ENCODE results near the gene GUCY2D.
A peak's percentile ranks its signal among the peaks of the same experiment; 100 is the strongest.

GUCY2D gene

GRCh38 chr17:7977039-7977438, 25.4 kb upstream of the GUCY2D start:
- Histone ChIP-seq H3K27ac (no peak overlapping the region), H3K9me3 (ENCODE audit: severe bottlenecking) (peaks cover 16% of the 10 kb centered on the region), H3K27me3 (ENCODE audit: insufficient read depth, low read depth, severe bottlenecking) (no peaks in the 10 kb centered on the region), H3K4me3 (ENCODE audit: low read depth, low read length) (no peak overlapping the region), H3K36me3 (no peaks in the 10 kb centered on the region)
- DNase-seq = no peak
- TF ChIP-seq CTCF (IDR thresholded peaks at IDR 0.05; ENCODE audit: low read depth, low read length) = no peak

DNA sequence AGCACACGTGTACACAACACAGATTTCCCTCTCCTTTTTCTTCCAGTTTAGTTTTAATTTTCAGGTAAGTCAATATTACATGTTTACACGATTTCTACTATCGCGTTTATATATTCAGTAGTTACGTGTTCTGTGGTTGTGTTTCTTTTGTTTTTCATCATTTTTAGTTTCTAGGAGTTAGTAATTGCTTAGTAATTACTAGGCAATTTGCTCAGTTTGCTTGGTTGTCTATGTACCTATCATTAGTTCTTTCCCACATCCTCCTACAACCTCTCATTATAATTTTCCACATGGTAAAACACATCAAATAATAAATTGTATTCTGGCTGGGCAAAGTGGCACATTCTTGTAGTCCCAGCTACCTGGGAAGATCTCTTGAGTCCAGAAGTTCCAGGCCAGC, 24.6 kb upstream of the GUCY2D start:
- H3K4me3 ChIP-seq (ENCODE audit: low read depth, low read length) = no peak overlapping the region
- no peaks in the 10 kb centered on the region for H3K36me3 ChIP-seq
- peaks cover 16% of the 10 kb centered on the region for H3K9me3 ChIP-seq (ENCODE audit: severe bottlenecking)
- H3K27me3 ChIP-seq (ENCODE audit: insufficient read depth, low read depth, severe bottlenecking) = no peaks in the 10 kb centered on the region
- no peak for TF ChIP-seq CTCF (IDR thresholded peaks at IDR 0.05; ENCODE audit: low read depth, low read length)
- no peak for DNase-seq
- no peak overlapping the region for H3K27ac ChIP-seq

- H3K27ac ChIP-seq = no peak overlapping the region
- H3K4me3 ChIP-seq (ENCODE audit: low read depth, low read length) = no peak overlapping the region
- H3K27me3 ChIP-seq (ENCODE audit: insufficient read depth, low read depth, severe bottlenecking) = no peaks in the 10 kb centered on the region
- H3K9me3 ChIP-seq (ENCODE audit: severe bottlenecking) = no peaks in the 10 kb centered on the region
- H3K36me3 ChIP-seq = no peaks in the 10 kb centered on the region
- no peak for DNase-seq
- TF ChIP-seq CTCF (IDR thresholded peaks at IDR 0.05; ENCODE audit: low read depth, low read length) = no peak
Measured at GRCh38 chr17:7982173-7982572, 20.2 kb upstream of the GUCY2D start.

DNA sequence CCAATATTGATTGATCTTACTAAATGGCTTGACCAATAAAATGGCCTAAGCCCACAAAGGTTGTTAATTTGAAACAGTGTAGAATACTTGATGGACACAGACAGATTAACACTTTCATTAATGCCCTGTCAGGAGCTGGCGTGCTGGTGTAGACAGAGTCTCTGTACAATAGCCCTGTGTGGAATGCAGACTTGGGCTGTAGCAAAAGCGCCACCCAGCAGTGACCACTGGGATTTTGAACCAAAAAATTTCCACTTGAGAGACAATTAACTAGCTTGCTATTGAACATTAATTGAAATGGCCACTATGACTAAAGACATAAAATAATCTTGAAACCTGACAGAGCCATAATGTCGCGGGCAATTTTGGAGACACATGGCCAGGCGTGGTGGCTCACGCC, 19.7 kb upstream of the GUCY2D start:
- Histone ChIP-seq H3K27me3 (ENCODE audit: insufficient read depth, low read depth, severe bottlenecking) (no peaks in the 10 kb centered on the region), H3K27ac (no peak overlapping the region), H3K36me3 (no peaks in the 10 kb centered on the region), H3K9me3 (ENCODE audit: severe bottlenecking) (no peaks in the 10 kb centered on the region), H3K4me3 (ENCODE audit: low read depth, low read length) (no peak overlapping the region)
- TF ChIP-seq CTCF (IDR thresholded peaks at IDR 0.05; ENCODE audit: low read depth, low read length) = peak; percentile 20; the same call in 1 of the 2 replicates
- DNase-seq = peak; percentile 20

DNA sequence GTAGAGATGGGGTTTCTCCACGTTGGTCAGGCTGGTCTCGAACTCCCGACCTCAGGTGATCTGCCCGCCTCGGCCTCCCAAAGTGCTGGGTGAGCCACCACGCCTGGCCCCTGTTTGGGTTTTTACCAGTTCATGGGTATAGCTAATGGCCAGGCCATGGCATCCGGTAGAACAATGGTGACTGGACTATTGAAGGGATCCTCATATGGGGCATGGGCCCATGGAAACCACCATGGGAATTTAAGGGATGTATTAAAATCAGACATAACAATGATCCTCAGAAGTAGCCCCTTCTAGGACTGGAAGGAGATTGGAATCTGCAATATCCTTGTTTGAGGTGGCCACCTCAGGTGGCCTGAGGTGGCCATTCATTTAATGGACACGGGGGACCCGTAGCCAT, 17.5 kb upstream of the GUCY2D start:
- Histone ChIP-seq H3K4me3 (ENCODE audit: low read depth, low read length) (no peak overlapping the region), H3K27ac (no peak overlapping the region), H3K27me3 (ENCODE audit: insufficient read depth, low read depth, severe bottlenecking) (no peaks in the 10 kb centered on the region), H3K36me3 (no peaks in the 10 kb centered on the region), H3K9me3 (ENCODE audit: severe bottlenecking) (no peaks in the 10 kb centered on the region)
- TF ChIP-seq CTCF (IDR thresholded peaks at IDR 0.05; ENCODE audit: low read depth, low read length) = no peak
- DNase-seq = no peak

DNA sequence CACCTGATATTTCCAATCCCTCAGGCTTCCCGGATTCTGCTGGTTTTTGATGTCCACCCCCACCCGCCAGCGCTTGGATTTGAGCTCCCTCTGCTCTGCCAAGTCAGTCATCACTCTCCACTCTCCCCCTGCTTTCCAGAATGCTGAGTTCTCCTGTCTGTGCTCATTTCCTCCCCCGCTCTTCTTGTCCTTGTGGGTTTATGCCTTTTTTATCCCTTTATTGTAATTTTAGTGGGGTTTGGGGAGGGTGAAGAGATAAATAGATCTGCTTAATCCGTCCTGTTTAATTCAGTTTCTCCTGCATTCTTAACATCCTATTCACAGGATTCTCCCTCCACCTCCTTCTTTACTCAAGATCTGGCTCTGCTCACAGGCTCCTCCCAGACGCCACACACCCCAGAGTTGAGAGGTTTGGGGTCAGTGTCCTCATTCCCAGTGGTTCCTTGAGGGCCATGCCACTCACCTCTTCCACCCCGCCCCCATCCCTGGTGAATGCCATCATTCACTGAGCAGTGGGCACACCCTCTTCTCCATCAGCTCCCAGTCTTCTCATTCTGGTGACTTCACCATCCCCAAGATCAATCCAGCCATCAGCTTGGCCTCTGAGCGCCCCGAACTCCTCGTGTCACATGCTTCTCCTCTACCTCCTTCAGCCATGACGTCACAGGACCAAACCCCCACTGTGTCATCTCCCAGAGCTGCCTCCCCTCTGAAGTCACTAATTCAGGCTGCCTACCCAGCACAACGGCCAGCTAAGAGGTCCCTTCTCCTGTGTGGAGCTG, 15.1 kb upstream of the GUCY2D start:
- Histone ChIP-seq H3K27me3 (ENCODE audit: insufficient read depth, low read depth, severe bottlenecking) (no peaks in the 10 kb centered on the region), H3K36me3 (no peaks in the 10 kb centered on the region), H3K4me3 (ENCODE audit: low read depth, low read length) (no peak overlapping the region), H3K9me3 (ENCODE audit: severe bottlenecking) (no peaks in the 10 kb centered on the region), H3K27ac (no peak overlapping the region)
- DNase-seq = no peak
- no peak for TF ChIP-seq CTCF (IDR thresholded peaks at IDR 0.05; ENCODE audit: low read depth, low read length)
